HT1080 (cell line): ENCODE data around the gene MBNL2. TPM values are rescaled to one million over a fixed set of nuclear protein-coding genes. Genes with fewer than 3 reads are reported as not detected.

Experiments
- DNase-seq: peaks from one replicate; pipeline ENCODE4 v3.0.0-alpha.2; 2015; ENCODE audit warnings: low read depth
- total RNA-seq: library from RNA; depleted of rRNA; stranded (reverse); fragments of >200 nt; shearing (Covaris generic); gene quantifications from 2 replicates; pipeline ENCODE4 v1.2.3, GENCODE V29; 2014

The MBNL2 gene
- total RNA-seq, 1 experiment from 2014 or later: 19.4 TPM

DNA sequence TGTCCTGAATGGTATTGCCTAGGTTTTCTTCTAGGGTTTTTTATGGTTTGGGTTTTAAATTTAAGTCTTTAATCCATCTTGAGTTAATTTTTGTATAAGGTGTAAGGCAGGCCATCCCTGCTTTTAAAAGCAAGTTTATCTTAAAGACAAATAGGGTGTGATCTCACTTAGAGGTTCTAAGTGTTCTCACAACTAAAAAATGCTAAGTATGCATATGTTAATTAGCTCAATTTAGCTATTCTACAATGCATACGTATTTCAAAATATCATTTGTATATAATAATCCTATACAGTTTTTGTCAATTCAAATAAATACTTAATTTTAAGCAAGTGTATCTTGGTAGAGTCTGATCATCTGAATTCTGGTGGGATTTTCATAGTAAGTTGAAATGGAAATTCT, 50.4 kb downstream of the MBNL2 start:
- no peak for DNase-seq

DNA sequence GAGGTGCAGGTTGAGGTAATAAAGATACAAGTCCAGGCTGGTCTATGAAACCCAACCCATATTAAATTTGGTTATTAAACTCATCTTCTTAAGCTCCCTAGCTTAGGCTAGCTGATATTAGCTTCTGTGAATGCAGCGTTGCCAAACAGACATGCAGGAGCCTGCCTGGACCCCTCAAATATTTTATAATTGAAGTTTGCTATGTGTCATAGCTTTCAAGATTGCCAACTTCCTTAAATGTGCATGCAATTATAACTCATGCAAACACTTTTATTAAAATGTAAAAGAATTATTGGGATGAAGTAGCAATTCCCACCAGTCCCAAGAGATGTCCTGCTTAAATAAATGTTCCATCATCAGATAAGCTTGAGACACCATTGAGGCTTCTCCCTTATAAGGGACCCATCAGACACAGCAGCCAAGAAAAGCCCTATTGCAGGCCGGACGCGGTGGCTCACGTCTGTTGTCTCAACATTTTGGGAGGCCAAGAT, 51.3 kb downstream of the MBNL2 start:
- DNase-seq: no peak

DNA sequence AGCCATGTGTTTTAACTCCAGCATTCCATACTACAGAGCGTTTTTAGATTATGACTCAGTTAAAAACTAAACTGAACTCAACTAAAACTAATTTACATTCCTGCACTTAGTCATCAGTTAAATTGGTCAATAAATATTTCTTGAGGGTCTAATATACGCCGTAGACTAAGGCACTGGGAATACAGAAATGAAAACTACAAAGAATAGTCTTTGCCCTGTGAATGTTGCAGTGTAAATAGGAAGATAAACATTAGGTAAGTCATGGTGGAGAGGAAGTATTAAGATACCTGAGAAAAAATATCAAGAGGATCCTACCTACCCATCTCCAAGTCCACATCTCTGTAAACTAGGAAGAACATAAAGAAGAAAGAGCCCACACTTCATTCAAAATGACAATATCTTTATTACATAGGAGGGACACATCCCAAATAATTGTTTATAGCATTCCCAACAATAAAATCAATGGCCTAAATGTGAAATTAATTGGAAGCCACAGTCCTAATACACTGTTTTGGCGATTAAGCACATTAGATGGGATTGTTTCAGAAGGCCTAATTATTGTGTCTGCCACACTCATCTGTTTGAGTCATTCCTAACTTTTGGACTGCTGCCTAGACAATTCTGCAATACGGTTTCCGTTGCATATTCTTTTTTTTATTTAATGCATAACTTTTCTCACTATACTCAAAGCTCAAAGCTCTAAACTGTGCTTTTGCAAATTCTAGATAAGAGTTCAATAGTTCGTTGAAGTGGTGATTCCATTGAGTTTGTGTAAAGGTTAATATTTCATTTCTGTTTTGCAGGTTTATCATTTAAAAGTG, 52.9 kb downstream of the MBNL2 start:
- DNase-seq: peak; percentile 76

DNA sequence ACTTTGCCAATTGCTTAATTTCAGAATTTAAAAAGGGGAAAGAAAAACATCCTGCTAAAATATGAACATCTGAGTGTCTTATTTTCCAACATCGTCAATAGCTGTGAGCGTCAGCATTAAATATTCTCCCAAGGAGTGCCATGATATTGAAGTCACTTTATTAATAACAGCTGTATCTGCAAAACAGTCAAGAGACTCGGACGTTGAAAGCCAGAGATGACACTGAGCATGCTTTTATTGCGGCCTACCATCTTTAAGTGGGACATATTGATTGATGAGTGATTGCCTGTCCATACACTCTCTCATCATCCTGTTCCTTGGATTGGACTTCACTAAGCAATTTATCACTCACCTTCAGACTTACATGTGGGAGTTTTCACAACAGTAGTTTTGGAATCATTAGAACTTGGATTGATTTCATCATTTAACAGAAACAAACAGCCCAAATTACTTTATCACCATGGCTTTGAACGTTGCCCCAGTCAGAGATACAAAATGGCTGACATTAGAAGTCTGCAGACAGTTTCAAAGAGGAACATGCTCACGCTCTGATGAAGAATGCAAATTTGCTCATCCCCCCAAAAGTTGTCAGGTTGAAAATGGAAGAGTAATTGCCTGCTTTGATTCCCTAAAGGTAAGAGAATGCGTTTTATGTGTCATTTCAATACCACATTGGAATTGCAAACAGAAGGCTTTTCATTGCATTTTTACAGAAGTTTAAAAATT, 53.8 kb downstream of the MBNL2 start:
- no peak for DNase-seq

DNA sequence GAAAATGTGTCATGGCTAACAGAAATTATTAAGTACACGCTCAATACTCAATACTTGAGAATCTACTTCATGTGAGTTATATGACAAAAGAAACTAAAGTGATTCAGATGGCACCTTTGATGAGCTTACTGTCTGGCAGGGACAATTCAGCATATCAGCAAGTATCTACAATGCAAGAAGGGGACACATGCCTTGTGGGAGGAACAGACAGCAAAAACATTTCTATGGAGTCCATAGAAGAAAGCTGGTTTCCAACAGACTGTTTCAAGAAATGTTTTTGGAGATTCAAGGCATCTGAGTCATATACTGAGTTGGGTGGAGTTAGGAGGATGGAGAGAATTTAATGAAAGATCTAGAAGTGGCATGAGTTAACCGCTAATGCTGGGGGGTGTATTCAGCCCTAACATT, 54.7 kb downstream of the MBNL2 start:
- DNase-seq: peak; percentile 30

DNA sequence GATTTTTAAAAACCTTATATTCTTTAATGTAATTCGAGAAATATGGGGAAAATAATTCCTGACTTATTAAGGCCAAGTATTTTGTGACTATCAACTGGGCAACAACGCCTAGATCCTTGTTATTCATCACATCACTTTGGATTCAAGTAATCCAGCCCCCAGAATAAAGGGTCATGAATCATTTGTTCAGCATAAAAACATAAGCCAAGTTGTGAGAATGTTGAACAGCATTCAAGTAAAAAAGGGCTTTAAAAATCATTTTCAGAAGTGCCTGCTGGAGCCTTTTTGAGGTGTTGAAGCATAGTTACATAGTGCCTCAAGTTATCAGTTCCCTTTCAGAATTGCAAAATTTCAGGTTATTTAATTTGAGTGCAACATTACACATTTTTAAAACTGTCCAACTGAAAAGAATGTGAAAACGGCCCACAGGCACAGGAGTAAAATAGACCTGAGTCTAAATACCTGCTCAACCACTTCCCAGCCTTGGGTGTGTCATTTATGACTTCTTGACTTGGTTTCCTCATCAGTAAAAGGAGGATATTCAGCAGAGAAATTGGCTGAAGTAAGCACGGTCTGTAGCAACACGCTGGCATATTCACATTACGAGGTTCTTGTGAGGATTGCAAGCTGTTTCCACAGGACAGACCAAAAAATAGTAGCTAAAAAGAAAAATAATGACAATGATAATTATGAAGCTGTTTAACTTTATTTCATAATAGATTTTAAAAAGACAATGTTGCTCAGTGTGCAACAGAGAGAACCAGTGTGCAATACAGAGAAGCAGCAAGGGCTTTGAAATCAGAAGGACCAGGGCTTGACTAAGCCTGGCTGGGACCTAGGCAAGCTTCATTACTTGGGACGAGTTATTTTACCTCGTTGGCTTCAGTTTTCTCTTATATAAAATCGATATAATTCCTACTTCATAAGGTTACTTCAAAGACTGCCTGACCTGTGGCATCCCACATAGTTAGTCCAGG, 56.6 kb downstream of the MBNL2 start:
- no peak for DNase-seq

DNA sequence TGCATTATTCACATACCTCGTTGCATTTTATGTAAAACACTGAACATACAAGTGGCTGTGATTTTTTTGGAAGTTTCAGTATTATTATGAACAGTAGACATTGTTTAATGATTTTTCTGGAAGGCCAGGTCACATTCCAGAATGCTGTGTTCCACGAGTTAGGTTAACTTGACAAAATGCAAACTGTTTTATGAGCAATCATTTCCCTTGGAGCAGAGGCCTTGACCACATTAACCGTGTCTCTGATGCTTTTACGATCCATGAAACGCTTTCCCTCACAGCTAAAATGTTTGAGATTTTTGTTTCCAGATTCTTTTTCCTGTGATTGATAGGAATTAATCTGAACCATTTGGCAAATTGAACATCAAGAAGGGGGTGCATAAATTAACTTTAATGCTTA, 57.8 kb downstream of the MBNL2 start:
- no peak for DNase-seq

DNA sequence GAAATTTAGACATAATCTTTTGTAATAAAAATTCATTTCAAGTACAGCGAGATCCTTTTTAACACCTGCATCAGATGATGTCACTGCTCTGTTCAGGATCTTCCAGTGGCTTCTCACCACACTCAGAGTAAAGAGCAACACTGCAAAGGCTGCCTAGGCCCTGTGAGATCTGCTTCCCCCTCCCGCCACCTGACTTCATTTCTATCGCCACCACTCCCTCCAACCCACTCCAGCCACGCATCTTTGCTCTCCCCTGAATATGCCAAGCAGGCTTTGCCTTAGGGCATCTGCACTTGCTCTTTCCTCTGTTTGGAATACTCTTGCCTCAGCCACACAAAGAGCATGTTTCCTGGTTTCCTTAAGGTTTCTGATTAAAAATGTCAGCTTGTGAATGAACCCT, 58.3 kb downstream of the MBNL2 start:
- no peak for DNase-seq

DNA sequence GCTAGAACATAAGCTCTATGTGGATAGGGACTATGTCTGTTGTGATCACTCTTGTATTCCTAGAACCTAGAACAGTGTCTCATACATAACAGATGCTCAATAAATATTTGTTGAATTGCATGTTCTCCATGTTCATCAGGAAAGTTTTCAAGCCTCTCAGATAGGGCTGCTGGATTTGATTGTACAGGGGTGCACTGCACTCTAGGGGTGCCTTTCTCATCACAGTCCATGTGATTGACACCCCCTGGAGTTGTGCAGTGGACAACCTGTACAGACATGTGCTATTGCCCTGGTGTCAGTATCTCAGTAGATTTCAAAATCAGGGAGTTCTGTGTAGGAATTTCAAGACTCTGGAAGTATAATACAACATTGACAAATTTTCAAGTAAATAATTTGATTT, 58.9 kb downstream of the MBNL2 start:
- DNase-seq: no peak

DNA sequence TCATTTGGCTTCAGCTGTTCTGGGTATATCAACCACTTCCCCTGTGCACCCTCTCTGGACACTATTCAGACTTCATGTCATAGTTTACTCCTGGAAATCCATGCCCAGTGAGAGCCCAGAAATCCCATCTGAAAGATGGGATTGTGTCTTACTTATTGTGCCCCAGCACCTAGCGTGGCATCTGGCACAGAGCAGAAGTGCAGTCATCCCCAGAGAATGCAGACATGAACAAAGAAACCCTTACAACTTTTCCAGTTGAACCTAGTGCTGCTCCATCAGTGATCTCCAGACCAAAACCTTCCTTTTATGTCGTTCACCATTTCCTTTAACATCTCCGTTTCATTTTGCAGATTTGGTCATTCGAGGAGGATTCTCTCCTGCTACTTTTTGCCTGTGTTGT, 60.6 kb downstream of the MBNL2 start:
- peak; percentile 74 for DNase-seq

DNA sequence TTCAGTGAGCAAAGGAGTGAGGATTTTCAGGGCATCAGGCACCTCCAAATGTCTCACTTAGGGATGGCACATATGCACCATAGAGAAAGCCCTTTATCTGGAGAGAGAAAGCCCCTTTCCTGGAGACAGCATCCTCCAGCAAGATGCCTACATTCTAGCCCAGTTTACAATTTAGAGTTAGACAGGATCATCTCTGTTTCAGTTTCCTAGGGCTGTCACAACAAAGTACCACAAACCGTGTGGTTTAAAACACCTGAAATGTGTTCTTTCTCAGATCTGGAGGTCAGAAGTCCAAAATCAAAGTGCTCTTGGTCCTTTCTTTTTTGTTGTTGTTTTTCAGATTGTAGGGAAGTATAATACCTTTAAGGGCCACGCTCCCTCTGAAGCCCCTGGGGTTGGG, 61.8 kb downstream of the MBNL2 start:
- DNase-seq: no peak

DNA sequence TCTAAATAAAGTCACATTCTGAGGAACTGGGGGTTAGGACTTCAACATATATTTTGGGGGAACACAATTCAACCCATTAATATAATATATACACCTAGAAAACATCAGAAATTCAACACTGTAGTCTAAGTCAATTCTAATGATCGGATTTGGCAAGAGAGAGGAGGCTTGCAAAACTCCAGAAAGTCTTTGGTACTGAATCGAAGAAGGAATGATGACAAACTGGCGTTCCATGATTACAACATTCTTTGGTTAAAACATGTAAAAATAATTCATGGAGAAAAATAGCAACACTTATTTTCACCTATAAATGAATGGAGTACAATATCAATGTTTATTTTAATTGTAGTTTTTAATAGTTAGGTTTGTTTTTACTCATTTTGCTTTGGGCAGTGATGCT, 62.4 kb downstream of the MBNL2 start:
- no peak for DNase-seq

DNA sequence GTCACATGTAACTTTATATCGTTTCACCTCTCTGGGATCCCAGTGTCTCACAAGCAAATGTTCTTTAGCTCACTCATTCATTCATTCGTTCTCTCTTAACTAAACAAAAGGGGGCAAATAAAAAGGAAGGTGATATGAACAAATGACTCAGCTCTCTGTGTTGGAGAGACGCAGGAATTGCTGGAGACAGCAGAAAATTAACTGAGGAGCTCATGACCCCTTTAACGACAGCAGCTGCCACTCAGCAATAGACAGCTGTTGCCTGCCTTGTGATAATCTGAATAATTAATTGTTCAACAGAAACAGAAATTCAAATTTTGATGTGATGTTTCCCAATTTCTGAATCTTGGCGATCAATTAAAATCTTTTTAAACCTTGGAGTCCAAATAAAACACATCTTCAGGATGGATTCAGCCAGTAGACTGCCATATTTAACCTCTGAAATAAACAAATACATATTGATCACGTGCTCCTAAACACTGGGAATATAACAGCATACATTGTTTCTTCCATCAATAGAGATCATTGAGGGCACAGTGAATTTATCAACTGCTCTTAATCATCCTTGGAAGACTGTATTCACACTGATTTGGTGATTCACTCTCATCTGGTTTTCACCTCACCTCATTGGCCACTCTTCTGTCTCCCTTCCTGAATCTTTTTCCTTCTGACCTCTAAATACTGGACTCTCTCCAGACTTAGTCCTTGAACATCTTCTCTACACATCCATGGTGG, 63.3 kb downstream of the MBNL2 start:
- no peak for DNase-seq

DNA sequence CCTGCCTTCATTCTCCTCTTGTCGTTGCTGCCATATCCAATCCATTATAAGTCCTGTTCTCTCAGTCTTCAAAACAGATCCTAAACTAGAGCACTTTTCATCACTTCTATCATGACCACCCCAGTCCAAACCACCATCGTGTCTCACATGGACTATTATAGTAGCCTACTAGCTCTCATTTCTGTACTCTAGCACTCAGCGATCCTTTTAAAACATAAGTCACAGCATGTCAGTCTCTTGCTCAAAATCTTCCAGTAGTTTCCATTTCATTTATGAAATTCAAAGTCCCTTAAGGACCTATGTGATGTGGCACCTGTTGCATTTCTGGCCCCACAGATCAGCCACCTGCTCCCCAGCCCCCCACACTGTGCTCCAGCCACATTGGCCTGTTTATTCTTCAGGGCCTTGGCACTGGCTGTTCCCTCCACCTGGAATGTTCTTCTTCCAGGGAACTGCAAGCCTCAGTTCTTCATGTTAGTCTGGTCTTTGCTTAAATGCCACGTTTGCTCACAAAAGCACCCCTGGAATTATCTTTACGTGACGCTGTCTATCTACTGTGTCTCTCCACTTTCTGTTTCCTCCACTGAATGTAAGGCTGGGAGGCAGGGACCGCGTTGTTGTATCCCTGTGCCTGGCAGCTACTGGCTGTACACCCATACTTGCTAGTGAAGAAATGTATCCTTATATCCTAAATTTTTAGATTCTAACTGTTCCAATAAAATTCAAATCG, 64.3 kb downstream of the MBNL2 start:
- DNase-seq: no peak

DNA sequence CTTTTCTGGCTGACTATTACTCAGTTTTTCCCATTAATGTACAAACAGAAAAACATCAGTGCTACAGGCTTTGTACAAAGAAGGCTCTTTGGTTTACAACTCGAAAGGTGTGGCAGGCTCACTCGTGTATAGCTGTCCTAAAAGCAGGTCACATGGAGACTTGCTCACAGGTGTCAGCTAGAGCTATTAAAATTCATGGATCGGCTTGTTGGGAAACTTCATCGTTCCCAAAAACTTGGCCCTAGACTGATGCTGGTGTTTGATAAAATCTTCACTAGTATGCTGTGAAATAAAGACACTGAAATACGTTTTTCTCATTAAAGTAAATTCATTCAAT, 64.9 kb downstream of the MBNL2 start:
- no peak for DNase-seq

DNA sequence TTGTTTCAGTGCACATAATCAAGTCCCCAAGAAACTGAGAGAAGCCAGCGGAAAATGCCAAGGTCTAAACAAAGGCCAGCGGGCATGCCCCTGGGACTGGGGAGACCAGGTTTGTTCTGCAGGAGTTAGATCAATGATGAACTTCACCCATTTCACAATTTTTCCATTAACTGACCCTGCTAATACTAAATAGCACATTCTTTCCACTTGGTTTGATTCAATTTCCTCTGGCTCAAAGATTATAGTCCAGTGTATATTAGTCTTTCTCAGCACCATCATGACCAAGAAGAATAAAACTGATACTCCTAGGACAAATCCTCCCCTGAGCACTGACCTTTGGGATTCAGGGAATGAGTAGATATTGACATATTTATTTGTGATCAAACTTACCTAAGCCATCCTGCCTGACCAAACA, 66.4 kb downstream of the MBNL2 start:
- DNase-seq: no peak

DNA sequence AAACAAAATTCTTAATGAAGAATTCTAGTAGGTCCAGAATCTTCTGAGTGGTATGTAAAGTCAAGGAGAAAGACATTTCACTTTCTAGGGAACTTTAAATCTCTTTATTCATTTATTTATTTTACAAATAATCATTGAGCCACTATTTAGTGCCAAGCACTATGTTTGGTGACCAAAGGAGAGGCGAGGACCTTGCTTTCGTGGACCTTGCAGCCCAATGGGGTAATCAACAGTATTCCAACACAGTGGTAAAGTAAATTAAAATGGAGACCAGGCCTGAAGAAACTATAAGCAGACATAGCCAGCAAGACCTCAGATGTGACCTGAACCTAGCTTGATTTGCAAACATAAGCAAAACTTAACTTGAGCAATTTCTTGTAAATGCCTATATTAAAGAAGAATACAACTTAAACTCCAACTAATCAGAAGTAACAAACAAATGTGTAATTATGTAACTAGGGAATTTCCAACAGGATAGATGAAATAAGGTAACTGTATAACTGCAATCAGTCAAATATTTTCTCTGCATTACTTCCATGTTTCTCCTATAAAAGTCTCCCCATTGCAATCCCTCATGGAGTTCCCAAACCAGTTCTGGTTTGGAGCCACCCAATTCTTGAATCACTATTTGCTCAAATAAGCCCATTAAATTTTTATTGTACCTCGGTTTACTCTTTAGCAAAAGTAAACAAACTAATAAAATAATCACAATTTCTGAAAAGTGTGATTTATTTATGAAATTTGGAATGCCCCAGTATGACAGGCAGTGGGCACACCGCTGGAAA, 67.6 kb downstream of the MBNL2 start:
- no peak for DNase-seq

DNA sequence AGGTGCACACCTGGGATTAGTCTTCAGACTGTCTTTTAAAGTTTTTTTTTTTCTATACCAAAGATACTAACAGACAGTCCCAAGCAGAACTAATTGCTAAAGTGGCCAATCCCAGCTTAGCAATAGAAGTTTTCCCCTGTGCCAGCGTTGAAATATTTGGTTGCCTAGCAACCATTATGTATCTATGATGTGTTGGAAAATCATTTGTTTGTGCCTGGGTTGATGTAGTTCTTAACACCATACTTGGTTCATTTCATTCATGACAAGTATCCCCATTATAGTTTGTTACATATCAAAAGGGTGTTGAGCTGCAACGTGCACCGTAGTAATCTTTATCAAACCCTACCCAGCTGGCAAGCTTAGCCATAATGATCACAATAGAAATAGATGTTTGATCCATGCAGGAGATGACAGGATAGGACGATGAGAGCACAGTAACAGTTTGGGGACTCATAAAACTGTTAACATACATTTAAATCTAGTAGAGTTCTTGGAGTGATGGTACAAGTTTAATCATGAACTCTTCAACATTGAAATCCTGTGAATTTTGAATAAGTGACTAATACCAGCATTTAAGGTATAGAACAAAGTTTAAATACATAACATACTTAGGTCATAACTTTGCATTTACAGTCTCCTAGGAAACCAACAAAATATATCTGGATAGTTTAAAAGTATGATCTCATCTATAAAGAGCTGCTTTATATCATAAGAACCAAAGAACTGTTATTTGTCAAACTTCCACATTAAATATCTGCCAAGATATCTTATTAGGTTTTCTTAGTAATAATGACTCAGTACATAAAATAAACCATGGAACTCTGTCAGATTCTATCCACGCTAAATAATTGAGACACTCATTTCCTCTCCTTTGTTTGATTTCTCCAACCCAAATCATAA, 73.4 kb downstream of the MBNL2 start:
- DNase-seq: peak; percentile 79
